Astrocyte (in vitro differentiated cells and primary cell): ENCODE results near the gene RNH1.

Experiments
- EZH2 ChIP-seq: IDR thresholded peaks from 2 replicates; pipeline ENCODE4 v1.6.1; 2012; ENCODE audit warnings: mild to moderate bottlenecking, low read length, inconsistent platforms; ENCODE audit not compliant: insufficient read depth
- TF ChIP-seq, protein P1 (sequence below): IDR thresholded peaks from 2 replicates; pipeline ENCODE4 v1.5.1; 2011; ENCODE audit warnings: low read depth, mild to moderate bottlenecking, inconsistent platforms, low read length, moderate library complexity; ENCODE audit not compliant: insufficient read depth

- TF ChIP-seq EZH2: no peak
- TF ChIP-seq, protein P1, sequence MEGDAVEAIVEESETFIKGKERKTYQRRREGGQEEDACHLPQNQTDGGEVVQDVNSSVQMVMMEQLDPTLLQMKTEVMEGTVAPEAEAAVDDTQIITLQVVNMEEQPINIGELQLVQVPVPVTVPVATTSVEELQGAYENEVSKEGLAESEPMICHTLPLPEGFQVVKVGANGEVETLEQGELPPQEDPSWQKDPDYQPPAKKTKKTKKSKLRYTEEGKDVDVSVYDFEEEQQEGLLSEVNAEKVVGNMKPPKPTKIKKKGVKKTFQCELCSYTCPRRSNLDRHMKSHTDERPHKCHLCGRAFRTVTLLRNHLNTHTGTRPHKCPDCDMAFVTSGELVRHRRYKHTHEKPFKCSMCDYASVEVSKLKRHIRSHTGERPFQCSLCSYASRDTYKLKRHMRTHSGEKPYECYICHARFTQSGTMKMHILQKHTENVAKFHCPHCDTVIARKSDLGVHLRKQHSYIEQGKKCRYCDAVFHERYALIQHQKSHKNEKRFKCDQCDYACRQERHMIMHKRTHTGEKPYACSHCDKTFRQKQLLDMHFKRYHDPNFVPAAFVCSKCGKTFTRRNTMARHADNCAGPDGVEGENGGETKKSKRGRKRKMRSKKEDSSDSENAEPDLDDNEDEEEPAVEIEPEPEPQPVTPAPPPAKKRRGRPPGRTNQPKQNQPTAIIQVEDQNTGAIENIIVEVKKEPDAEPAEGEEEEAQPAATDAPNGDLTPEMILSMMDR: no peak
Observed at GRCh38 chr11:488579-488978, 18.5 kb downstream of the RNH1 start.
